ENCODE data around the gene SUCLG2. TPM values are rescaled to one million over a fixed set of nuclear protein-coding genes. Genes with fewer than 3 reads are reported as not detected.
A peak's percentile ranks its signal among the peaks of the same experiment; 100 is the strongest.

The SUCLG2 gene
- total and polyA plus RNA-seq, 10 of the 15 experiments (the other 5 are each of a cell fraction or from before 2014, with no cell fraction given), result 17.8 to 50.9 (median 37.2) TPM

DNA sequence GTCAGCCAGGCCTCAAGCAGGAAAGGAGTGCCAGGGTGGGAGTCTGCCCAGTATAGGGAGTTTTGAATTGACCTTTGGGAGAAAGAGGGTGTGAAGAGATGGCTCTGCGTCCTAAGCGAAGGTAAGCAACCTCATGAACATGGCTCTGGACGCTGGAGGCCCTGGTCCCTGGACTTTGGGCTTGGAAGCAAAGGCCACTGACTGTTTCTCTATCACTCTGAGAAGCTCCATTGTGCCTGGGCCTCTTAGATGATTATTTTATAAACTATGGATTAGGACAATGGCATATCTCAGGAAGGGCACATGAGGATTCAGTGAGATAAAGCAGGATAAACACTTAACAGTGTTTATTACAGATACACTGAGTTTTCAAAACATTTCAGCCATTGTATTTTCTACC is 59.0 kb downstream of the SUCLG2 start (continued):
- TF ChIP-seq, protein P1, sequence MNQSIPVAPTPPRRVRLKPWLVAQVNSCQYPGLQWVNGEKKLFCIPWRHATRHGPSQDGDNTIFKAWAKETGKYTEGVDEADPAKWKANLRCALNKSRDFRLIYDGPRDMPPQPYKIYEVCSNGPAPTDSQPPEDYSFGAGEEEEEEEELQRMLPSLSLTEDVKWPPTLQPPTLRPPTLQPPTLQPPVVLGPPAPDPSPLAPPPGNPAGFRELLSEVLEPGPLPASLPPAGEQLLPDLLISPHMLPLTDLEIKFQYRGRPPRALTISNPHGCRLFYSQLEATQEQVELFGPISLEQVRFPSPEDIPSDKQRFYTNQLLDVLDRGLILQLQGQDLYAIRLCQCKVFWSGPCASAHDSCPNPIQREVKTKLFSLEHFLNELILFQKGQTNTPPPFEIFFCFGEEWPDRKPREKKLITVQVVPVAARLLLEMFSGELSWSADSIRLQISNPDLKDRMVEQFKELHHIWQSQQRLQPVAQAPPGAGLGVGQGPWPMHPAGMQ (IDR thresholded peaks at IDR 0.05; ENCODE audit: borderline replicate concordance), result no peak
- TF ChIP-seq SMARCA5 (IDR thresholded peaks at IDR 0.05) (no peak), SIN3A (IDR thresholded peaks at IDR 0.05; ENCODE audit: low read depth, low read length) (no peak)

- no peak overlapping the region for H3K27ac ChIP-seq (ENCODE audit: control insufficient read depth, insufficient read depth)
- H3K9ac ChIP-seq (ENCODE audit: control insufficient read depth, insufficient read depth, low read length), result no peak overlapping the region
- 0 out of 2 replicates have a peak, but pooled peaks cover 3% of the 10 kb centered on the region for H3K4me1 ChIP-seq (ENCODE audit: control insufficient read depth, insufficient read depth, low read length)
- H3K79me2 ChIP-seq (ENCODE audit: control insufficient read depth, insufficient read depth, low read length), result no peaks in the 10 kb centered on the region
- H3K4me3 ChIP-seq, result no peak overlapping the region
- peaks cover 0 to 3% of the 10 kb centered on the region in 2 experiments; a peak in 2 of 4 replicates for H3K36me3 ChIP-seq (ENCODE audit: control insufficient read depth in 2 of 2, insufficient read depth in 2 of 2, low read length in 1 of 2)
- no peaks in the 10 kb centered on the region for H3K27me3 ChIP-seq (replicated peaks in 1 of 2; ENCODE audit: control insufficient read depth in 2 of 2, insufficient read depth in 2 of 2, low read length in 1 of 2)
- no peak for DNase-seq (ENCODE audit: low read depth, low spot score)
- H3K9me3 ChIP-seq (replicated peaks; ENCODE audit: control insufficient read depth, insufficient read depth, low read length), result no peaks in the 10 kb centered on the region
- H3K4me2 ChIP-seq (ENCODE audit: control insufficient read depth, insufficient read depth), result no peak overlapping the region
- ATAC-seq, result peak; percentile 66
- 98% methylated on average over 4 of the region's 4 CpGs for WGBS (ENCODE audit: insufficient coverage, insufficient replicate concordance, low lambda C conversion rate, missing lambda C conversion rate)
- SMC1A ChIA-PET (ENCODE audit: uncharacterized antibody, unreplicated experiment), result interaction anchor here (1.4 to 1.9 kb wide), 3 partner anchors 62 to 209 kb away, joined by 3 to 8 read pairs (median 7); no protein-coding TSS in a partner anchor
- RAD21 ChIA-PET (ENCODE audit: unreplicated experiment), result interaction anchor here (1.2 kb wide), 1 partner anchor 196 kb away, joined by 4 read pairs; no protein-coding TSS in a partner anchor
- POLR2A ChIA-PET, result no interaction called here
- no TSS peak for BruUV-seq (replicated peaks)
- FAIRE-seq, result no peak
- in situ Hi-C loops (cut with MboI) (no loop called here), intact Hi-C loops (cut with micrococcal nuclease; ENCODE audit: unreplicated experiment) (loop anchor here (1.0 to 10.0 kb wide), 2 partner anchors 197 to 421 kb away; no protein-coding TSS in a partner anchor)
- CTCF ChIA-PET, result interaction anchor here (0.6 to 2.0 kb wide), 10 partner anchors 10 to 210 kb away, joined by 3 to 13 read pairs (median 4); no protein-coding TSS in a partner anchor
- no peaks in the 10 kb centered on the region for H4K20me1 ChIP-seq (ENCODE audit: control insufficient read depth, insufficient read depth)
- H2AFZ ChIP-seq (ENCODE audit: control insufficient read depth, low read depth, low read length), result no peak overlapping the region
- no peak for TF ChIP-seq MYC (IDR thresholded peaks at IDR 0.05; ENCODE audit: insufficient read depth, insufficient read length, insufficient replicate concordance, low read length, severe bottlenecking)
- TF ChIP-seq, protein P2, sequence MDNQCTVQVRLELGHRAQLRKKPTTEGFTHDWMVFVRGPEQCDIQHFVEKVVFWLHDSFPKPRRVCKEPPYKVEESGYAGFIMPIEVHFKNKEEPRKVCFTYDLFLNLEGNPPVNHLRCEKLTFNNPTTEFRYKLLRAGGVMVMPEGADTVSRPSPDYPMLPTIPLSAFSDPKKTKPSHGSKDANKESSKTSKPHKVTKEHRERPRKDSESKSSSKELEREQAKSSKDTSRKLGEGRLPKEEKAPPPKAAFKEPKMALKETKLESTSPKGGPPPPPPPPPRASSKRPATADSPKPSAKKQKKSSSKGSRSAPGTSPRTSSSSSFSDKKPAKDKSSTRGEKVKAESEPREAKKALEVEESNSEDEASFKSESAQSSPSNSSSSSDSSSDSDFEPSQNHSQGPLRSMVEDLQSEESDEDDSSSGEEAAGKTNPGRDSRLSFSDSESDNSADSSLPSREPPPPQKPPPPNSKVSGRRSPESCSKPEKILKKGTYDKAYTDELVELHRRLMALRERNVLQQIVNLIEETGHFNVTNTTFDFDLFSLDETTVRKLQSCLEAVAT (IDR thresholded peaks at IDR 0.05), result no peak
- no peak for TF ChIP-seq MTA2 (IDR thresholded peaks at IDR 0.05; ENCODE audit: low read depth)
- TF ChIP-seq, protein P3, sequence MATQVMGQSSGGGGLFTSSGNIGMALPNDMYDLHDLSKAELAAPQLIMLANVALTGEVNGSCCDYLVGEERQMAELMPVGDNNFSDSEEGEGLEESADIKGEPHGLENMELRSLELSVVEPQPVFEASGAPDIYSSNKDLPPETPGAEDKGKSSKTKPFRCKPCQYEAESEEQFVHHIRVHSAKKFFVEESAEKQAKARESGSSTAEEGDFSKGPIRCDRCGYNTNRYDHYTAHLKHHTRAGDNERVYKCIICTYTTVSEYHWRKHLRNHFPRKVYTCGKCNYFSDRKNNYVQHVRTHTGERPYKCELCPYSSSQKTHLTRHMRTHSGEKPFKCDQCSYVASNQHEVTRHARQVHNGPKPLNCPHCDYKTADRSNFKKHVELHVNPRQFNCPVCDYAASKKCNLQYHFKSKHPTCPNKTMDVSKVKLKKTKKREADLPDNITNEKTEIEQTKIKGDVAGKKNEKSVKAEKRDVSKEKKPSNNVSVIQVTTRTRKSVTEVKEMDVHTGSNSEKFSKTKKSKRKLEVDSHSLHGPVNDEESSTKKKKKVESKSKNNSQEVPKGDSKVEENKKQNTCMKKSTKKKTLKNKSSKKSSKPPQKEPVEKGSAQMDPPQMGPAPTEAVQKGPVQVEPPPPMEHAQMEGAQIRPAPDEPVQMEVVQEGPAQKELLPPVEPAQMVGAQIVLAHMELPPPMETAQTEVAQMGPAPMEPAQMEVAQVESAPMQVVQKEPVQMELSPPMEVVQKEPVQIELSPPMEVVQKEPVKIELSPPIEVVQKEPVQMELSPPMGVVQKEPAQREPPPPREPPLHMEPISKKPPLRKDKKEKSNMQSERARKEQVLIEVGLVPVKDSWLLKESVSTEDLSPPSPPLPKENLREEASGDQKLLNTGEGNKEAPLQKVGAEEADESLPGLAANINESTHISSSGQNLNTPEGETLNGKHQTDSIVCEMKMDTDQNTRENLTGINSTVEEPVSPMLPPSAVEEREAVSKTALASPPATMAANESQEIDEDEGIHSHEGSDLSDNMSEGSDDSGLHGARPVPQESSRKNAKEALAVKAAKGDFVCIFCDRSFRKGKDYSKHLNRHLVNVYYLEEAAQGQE (IDR thresholded peaks at IDR 0.05; ENCODE audit: low read depth, low read length), result no peak
- TF ChIP-seq, protein P1 (IDR thresholded peaks at IDR 0.05; ENCODE audit: borderline replicate concordance), result no peak
- no peak for TF ChIP-seq SMAD1 (IDR thresholded peaks at IDR 0.05; ENCODE audit: low read depth, partially characterized antibody)
- TF ChIP-seq BHLHE40 (IDR thresholded peaks at IDR 0.05; ENCODE audit: borderline replicate concordance in 1 of 2, low read depth in 2 of 2, low read length in 1 of 2), result no peak
- TF ChIP-seq HDAC2 (IDR thresholded peaks at IDR 0.05), result no peak
Measured at GRCh38 chr3:67593761-67594234, 60.6 kb downstream of the SUCLG2 start.
